Transverse colon (tissue), 4 donors: Measurements from ENCODE around the gene HDHD2. TPM values are rescaled to one million over a fixed set of nuclear protein-coding genes. Genes with fewer than 3 reads are reported as not detected.

Source experiments
- DNase-seq: peaks from one replicate; pipeline ENCODE4 v3.0.0-alpha.2; 2019
- H3K27ac ChIP-seq, 4 donors: fragments of 200-600 bp; sonication (generic); 2 replicates each; pipeline ENCODE4 v1.5.1; 2016 to 2018; ENCODE audit warnings: inconsistent platforms in 4 of 4
- H3K27me3 ChIP-seq: fragments of 200-600 bp; sonication (generic); 2 replicates; pipeline ENCODE4 v1.5.1; 2017; ENCODE audit warnings: inconsistent platforms
- H3K36me3 ChIP-seq, 4 donors: fragments of 200-600 bp; sonication (generic); 2 replicates each; pipeline ENCODE4 v1.5.1; 2017 to 2019; ENCODE audit warnings: inconsistent platforms in 4 of 4
- H3K4me1 ChIP-seq, 4 donors: fragments of 200-600 bp; sonication (generic); 2 replicates each; pipeline ENCODE4 v1.5.1; 2017 to 2020; ENCODE audit warnings: inconsistent platforms in 4 of 4
- H3K4me3 ChIP-seq, 4 donors: fragments of 200-600 bp; sonication (generic); 1 replicate in 1 of 4; 2 replicates in 3 of 4; pipeline versions ENCODE4 v1.5.1 to v1.6.1; 2017 to 2019; ENCODE audit warnings: inconsistent platforms in 4 of 4
- H3K9me3 ChIP-seq, 2 donors: fragments of 200-600 bp; sonication (generic); 2 replicates each; pipeline ENCODE4 v1.5.1; 2017 to 2019; ENCODE audit warnings: inconsistent platforms in 2 of 2
- CTCF ChIP-seq, 5 experiments: fragments of 200-600 bp in 3 of 5; fragments of 450-650 bp in 2 of 5; sonication (generic) in 3 of 5; IDR thresholded peaks; 1 replicate in 2 of 5; 2 replicates in 3 of 5; pipeline ENCODE4 v1.5.1; 2016 to 2017; ENCODE audit warnings: antibody characterized with exemption in 5 of 5, inconsistent platforms in 3 of 5, mild to moderate bottlenecking in 2 of 5, moderate library complexity in 1 of 5
- EP300 ChIP-seq: sonication (generic); formaldehyde crosslinking; IDR thresholded peaks from one replicate; pipeline ENCODE4 v1.6.1; 2017; ENCODE audit warnings: antibody characterized with exemption, low read depth
- POLR2A ChIP-seq: fragments of 450-650 bp; IDR thresholded peaks from one replicate; pipeline ENCODE4 v1.6.1; 2016; ENCODE audit warnings: antibody characterized with exemption, mild to moderate bottlenecking, moderate library complexity
- POLR2AphosphoS5 ChIP-seq, 3 donors: sonication (generic); formaldehyde crosslinking; IDR thresholded peaks; one replicate each; pipeline ENCODE4 v1.6.1; 2016; ENCODE audit warnings: antibody characterized with exemption in 3 of 3
- WGBS, 2 donors: methylation state at CpG; one replicate each; pipeline ENCODE4 v1.1.5; 2018; ENCODE audit warnings: low coverage in 1 of 2; 5-methylcytosine and 5-hydroxymethylcytosine counted together
- in situ Hi-C, 4 donors: fragments of 200-750 bp; cut with MboI; loops; one replicate each; pipeline versions ENCODE4 v1.15.0 to v1.15.1; 2017; ENCODE audit warnings: low sequenced_read_pairs in 3 of 4, low pct_ligation_motif_present in 1 of 4, low pct_unique_long_range_greater_than_20kb in 1 of 4
- intact Hi-C: fragments of 100-400 bp; cut with DNase I; formaldehyde crosslinking; loops from one replicate; pipeline ENCODE4 v1.15.1; 2023; ENCODE audit warnings: low total_unique reads
- total RNA-seq, 4 donors: library from RNA; depleted of rRNA; stranded (reverse); fragments of >200 nt; gene quantifications; one replicate each; pipeline ENCODE4 v1.1.0, GENCODE V29; 2016

HDHD2 gene
- total RNA-seq, 4 donors from 2014 or later: 14.2 to 63.3 (median 30.3) TPM

GRCh38 chr18:47150824-47151366 is 595 bp upstream of the HDHD2 start:
- DNase-seq: peak; percentile 15
- Histone ChIP-seq H3K4me3 (peak overlapping the region; percentile 64 to 84 (median 77)), H3K27me3 (no peaks in the 10 kb centered on the region), H3K27ac (peak overlapping the region; percentile 91 to 96 (median 92)), H3K4me1 (peaks cover 12 to 21% (median 21%) of the 10 kb centered on the region in 4 donors), H3K9me3 (no peaks in the 10 kb centered on the region), H3K36me3 (peaks cover 0 to 16% (median 1%) of the 10 kb centered on the region in 4 donors)
- intact Hi-C loops: no loop called here
- 6% methylated on average over 13 of the region's 13 CpGs; no CpG with 5 or more reads in 1 of the 2 donors for WGBS, 2 donors
- TF ChIP-seq EP300 (no peak), POLR2A (no peak), CTCF (IDR thresholded peaks at IDR 0.05) (no peak), POLR2AphosphoS5 (IDR thresholded peaks at IDR 0.05) (no peak)
- in situ Hi-C loops: no loop called here

- 39 to 57% methylated on average over 7 to 11 of the region's 12 CpGs for WGBS, 2 donors
- no peak for DNase-seq
- peak overlapping the region; percentile 64 to 84 (median 77) for H3K4me3 ChIP-seq
- H3K4me1 ChIP-seq: peaks cover 12 to 21% (median 21%) of the 10 kb centered on the region in 4 donors
- intact Hi-C loops: no loop called here
- no peaks in the 10 kb centered on the region for H3K27me3 ChIP-seq
- TF ChIP-seq POLR2AphosphoS5 (IDR thresholded peaks at IDR 0.05) (no peak), EP300 (no peak), POLR2A (no peak), CTCF (IDR thresholded peaks at IDR 0.05) (no peak)
- no peaks in the 10 kb centered on the region for H3K9me3 ChIP-seq
- H3K36me3 ChIP-seq: peaks cover 0 to 7% (median 1%) of the 10 kb centered on the region in 4 donors
- peak overlapping the region; percentile 91 to 96 (median 92) for H3K27ac ChIP-seq
- in situ Hi-C loops: no loop called here
Observed at GRCh38 chr18:47149457-47150028, 757 bp downstream of the HDHD2 start.

GRCh38 chr18:47146206-47146605 is 4.1 kb downstream of the HDHD2 start:
- H3K27ac ChIP-seq: no peak overlapping the region
- no peak for DNase-seq
- no peak for TF ChIP-seq EP300
- TF ChIP-seq CTCF (IDR thresholded peaks at IDR 0.05): no peak
- TF ChIP-seq POLR2AphosphoS5 (IDR thresholded peaks at IDR 0.05): no peak
- TF ChIP-seq POLR2A: no peak
- no peaks in the 10 kb centered on the region for H3K9me3 ChIP-seq
- in situ Hi-C loops (no loop called here), intact Hi-C loops (no loop called here)
- whole genome bisulfite sequencing, 2 donors: 93 to 96% methylated on average over 2 to 3 of the region's 3 CpGs
- peaks cover 9 to 19% (median 18%) of the 10 kb centered on the region in 4 donors for H3K4me1 ChIP-seq
- H3K36me3 ChIP-seq: no peaks in the 10 kb centered on the region
- no peaks in the 10 kb centered on the region for H3K27me3 ChIP-seq
- H3K4me3 ChIP-seq: no peak overlapping the region

GRCh38 chr18:47143899-47144485 is 6.3 kb downstream of the HDHD2 start:
- TF ChIP-seq POLR2AphosphoS5 (IDR thresholded peaks at IDR 0.05) (no peak), POLR2A (no peak), EP300 (no peak), CTCF (IDR thresholded peaks at IDR 0.05) (no peak)
- in situ Hi-C loops: no loop called here
- 92 to 95% methylated on average over 4 of the region's 4 CpGs for WGBS, 2 donors
- Histone ChIP-seq H3K27ac (no peak overlapping the region), H3K27me3 (no peaks in the 10 kb centered on the region), H3K4me3 (no peak overlapping the region), H3K36me3 (no peaks in the 10 kb centered on the region), H3K9me3 (no peaks in the 10 kb centered on the region), H3K4me1 (peaks cover 2 to 8% (median 6%) of the 10 kb centered on the region in 4 donors)
- DNase-seq: no peak
- intact Hi-C loops: no loop called here
